HG02973 (cell line): ENCODE results near the gene USP36.
"Not testable (repeated sequence)": the region's sequence is repeated elsewhere in the genome, so short reads cannot be mapped to it uniquely, and the experiment has no call there.

Source experiments
- ATAC-seq: cut with Tn5 transposase; IDR thresholded peaks from one replicate; pipeline ENCODE4 v1.9.1; 2021; ENCODE audit warnings: moderate library complexity; ENCODE audit not compliant: unreplicated experiment

Gene USP36

GRCh38 chr17:78793968-78794367, 46.6 kb downstream of the USP36 start:
- ATAC-seq, result no peak

DNA sequence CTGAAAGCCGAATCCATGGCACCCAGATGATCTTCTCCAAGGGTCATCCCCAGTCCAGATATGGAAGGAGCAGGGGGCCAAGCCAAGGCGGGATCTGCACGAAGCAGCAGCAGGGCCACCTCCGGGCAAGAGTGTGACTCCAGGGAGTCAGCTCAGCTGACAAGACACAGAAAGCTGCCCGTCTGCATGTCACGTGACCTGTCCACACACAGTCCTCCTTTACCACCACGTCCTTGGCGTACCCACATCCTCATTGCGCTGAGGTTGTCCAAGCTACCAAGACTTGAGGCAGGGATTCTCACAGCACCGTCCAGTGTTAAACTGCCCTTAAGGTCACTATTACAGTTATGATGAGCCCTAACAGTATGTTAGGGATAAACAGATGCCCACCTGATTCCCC, 47.2 kb downstream of the USP36 start:
- no peak for ATAC-seq

DNA sequence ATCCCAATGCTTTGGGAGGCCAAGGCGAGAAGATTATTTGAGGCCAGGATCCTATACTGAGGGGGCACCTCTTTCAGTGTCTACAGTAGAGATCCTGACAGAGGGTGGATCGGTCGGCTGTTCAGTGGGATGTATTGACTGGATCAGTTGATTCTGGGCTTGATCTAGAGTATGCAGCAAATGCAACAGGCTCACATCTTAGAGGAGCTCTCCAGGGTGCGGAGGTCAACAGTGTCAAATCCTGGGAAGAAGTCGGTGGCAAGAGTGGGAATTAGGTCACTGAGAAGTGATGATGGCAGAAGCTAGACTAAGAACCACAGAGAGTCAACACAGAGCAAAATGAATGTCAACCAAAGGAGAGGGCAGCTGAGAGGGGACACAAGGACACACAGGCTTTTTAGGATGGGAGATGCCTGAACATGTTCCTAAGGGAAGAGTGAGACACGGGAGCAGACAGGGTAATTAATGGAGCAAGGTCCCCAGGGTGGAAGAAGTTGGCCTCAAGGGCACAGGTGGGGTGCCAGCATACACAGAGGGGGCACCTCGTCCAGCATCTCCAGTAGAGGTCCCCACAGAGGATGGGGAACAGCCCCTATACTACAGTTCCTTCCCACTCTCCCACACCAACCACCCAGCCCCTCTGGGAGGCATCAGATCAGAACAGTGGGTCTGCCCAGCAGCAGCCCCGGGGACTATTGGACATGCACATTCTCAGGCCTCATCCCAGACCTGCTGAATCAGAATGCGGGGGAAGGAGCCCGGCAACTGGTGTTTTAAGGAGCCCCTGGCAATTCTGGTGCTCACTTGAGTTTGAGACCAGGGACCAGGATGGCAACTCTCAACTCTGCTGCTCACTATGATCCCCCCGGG, 48.5 kb downstream of the USP36 start:
- no peak for ATAC-seq

DNA sequence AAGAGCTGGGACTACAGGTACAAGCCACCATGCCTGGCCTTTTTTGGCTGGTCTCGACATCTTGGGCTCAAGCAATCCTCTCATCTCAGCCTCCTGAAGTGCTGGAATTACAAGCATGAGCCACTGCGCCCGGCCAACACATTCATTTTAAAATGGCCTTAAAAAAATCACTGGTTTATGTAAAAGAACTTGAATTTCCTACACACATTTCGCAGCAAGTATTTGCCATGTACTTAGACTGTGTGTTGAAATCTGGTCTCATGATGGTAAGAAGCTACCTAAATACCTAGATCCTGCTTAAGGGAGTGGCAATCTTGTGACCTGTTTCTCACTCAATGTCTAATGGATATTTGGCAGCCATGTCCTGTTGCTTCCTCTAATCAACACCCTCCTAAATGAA, 50.1 kb downstream of the USP36 start:
- ATAC-seq, result no peak

GRCh38 chr17:78789663-78790181, 50.9 kb downstream of the USP36 start:
- no peak for ATAC-seq

DNA sequence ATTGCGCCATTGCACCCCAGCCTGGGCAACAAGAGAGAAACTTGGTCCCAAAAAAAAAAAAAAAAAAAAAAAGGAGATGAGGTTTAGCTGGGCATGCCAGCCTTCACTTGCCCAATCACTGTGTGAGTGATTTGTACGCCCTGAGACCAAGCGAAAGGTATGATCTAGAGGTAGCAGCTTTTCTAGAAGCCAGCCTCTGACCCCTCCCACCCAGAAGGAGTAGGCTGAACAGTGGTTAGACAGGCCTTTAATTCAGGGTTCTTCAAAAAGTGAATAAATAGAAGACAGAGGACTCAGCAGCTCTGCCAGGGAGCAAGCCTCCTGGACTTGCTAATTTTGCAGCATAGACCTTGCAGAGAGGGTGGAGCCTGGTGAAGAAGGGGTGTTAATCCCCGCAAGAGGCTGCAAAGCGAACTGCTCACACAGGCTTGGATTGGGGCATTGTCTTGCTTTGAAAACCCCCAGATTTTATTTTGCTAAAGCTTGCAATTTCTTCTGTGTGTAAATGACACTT, 51.4 kb downstream of the USP36 start:
- no peak for ATAC-seq

GRCh38 chr17:78788451-78788850, 52.2 kb downstream of the USP36 start:
- no peak for ATAC-seq

GRCh38 chr17:78787444-78787843, 53.2 kb downstream of the USP36 start:
- ATAC-seq, result no peak

DNA sequence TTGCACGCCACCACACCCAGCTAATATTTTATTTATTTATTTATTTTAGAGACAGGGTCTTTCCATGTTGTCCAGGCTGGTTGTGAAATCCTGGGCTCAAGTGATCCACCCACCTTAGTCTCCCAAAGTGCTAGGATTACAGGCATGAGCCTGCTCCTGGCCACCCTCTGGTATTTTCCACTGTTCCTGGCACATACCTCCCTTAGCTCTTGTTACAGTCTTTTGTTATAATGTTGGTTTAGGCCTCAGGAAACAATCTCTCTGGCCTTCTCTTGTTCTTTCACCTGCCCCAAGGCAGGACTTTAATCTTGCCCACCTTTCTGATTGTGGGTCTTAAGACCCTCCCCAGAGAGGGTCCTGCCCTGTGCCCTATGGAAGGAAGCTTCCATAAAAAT, 55.0 kb downstream of the USP36 start:
- no peak for ATAC-seq

- no peak for ATAC-seq
Observed at GRCh38 chr17:78785011-78785662, 55.5 kb downstream of the USP36 start.

DNA sequence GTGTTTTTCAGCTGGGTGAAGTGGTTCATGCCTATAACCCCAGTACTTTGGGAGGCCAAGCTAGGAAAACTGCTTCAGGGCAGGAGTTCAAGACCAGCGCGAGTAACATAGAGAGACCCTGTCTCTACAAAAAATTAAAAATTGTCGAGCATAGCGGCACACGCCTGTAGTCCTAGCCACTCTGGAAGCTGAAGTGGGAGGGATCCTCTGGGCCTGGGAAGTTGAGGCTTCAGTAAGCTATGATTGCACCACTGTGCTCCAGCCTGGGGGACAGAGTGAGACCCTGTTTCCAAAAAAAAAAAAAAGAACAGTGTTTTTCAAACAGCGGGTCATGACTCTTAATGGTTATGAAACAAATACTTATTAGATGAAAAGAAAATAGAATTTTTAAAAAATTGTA, 56.3 kb downstream of the USP36 start:
- no peak for ATAC-seq

- ATAC-seq, result no peak
Observed at GRCh38 chr17:78783711-78784324, 56.8 kb downstream of the USP36 start.

- ATAC-seq, result no peak
Observed at GRCh38 chr17:78781893-78782304, 58.7 kb downstream of the USP36 start, which contains the start of gene CYTH1. Gene CYTH1, minus strand, starts transcription at chr17:78782273. Its CDS starts 50 bp downstream, at chr17:78782223.

DNA sequence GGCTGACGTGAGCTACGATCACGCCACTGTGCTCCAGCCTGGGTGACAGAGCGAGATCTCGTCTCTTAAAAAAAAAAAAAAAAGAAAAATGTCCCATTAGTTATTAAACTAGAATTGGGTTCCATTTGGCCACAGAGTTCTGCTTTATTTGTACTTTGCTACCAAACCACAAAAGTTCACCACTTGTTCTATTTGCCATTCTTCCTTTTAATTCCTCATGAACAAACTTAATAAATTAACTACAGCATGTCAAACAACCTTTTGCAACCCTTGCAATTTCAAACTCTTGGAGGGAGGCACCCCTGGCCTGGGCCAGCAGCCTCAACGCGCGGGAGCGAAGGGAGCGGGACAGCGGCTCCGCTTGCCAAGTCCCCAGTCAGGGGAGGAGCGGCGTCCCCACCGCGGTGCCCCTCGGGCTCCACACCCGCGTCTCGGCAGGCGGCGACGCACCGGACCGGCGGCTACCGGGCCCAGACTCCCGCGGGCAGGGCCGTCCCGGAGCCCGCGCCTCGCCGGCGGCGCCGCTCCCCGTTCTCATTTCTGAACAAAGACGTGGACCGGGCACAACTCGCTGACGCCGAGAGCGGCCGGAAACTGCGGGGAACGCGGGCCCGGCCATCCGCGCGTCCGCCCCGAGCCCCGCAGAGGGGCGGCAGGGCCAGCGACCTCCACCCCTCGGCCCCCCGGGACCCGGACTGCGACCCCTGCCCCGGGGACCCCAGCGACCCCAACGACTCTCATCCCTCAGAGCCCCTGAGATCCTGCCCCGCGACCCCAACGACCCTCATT, 59.3 kb downstream of the USP36 start:
- peak; percentile 15 for ATAC-seq

DNA sequence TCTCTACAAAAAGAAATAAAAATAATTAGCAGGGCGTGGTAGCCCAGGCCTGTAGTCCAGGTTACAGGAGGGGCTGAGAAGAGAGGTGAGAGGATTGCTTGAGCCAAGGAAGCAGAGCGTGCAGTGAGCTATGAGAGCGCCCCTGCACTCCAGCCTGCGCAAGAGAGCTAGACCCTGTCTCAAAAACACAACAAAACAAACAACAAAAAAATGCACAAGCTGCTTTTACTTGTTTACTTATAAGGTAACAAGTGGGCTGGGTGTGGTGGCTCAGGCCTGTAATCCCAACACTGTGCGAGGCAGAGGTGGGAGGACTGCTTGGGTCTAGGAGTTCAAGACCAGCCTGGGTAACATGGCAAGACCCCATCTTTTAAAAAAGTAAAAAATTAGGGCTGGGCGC, 60.3 kb downstream of the USP36 start:
- no peak for ATAC-seq

GRCh38 chr17:78779850-78780249, 60.8 kb downstream of the USP36 start:
- ATAC-seq, result no peak

DNA sequence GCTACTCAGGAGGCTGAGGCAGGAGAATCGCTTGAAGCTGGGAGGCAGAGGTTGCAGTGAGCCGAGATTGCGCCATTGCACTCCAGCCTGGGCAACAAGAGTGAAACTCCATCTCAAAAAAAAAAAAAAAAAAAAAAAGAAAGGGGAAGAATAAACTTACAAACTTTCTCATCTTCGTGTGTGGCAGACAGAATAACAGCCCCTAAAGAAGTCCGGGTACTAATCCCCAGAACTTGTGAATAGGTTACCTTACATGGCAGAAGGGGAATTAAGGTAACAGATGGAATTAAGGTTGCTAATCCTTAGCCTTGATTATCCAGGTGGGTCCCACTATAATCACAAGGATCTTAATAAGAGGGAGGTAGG, 61.3 kb downstream of the USP36 start:
- ATAC-seq, result not testable (repeated sequence)

DNA sequence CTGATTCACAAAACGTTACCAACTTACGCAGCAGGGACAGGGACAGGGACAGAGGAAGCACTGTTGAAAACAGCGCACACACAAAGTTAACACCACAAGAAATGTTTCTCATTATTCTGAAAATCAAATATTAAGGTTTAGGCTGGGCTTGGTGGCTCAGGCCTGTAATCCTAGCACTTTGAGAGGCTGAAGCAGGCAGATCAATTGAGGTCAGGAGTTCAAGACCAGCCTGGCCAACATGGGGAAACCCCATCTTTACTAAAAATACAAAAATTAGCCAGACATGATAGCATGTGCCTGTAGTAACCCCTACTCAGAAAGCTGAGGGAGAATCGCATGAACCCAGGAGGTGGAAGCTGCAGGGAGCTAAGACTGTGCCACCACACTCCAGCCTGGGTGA, 62.7 kb downstream of the USP36 start:
- no peak for ATAC-seq

DNA sequence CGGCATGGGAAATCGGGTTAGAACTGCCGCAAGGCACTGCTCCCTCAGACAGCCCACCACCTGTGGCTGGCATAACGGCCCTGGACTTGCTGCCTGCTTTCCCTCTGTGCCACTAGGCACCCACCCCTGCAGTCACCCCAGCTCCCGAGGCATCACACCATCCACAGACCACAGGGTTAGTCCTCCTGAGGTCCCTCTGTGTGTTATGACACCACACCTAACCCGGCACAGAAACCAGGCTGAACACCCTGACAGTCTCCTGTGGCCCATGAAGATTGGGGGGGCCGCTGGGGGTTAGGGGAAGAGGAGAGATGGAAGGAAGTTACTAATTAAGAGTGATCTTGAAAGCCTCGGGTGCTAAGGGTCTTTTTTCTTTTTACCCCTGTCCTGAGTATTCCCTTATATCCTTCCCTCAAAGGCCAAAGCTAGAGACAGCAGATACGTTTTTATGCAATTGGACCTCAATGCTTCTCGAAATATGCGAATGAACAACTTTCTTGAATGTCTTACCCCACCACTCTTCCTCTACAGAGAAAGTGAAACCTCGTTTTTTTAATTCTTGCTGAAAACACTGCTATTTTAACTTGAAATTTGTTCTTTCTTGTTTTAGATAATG, 65.5 kb downstream of the USP36 start:
- no peak for ATAC-seq

DNA sequence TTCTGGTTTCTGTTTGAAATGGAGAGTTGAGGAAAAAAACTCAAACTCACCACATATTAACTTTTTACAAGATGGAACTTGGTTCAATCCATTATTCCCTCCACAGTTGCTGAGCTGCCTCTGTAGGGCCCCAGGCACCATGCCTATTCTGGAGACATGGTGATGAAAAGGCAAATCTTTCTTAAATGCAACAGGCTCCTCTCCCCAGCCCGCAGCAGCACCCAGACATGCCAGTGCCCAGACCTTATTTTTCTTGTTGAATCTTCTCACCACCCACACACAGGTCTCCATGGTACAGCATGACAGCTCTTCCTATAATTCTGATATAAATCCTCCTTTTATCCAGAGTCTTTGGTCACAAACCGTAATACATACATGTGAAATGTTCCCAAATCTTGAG, 66.2 kb downstream of the USP36 start:
- no peak for ATAC-seq
